Panc1 (cell line): ENCODE results near the gene PLB1. TPM values are rescaled to one million over a fixed set of nuclear protein-coding genes. Genes with fewer than 3 reads are reported as not detected.

ENCODE experiments used
- ATAC-seq: fragments of 200-7000 bp; cut with Tn5 transposase; 2 replicates; pipeline ENCODE4 v1.9.1; 2020; ENCODE audit warnings: mild to moderate bottlenecking, moderate library complexity
- BruUV-seq: library from RNA; stranded (reverse); fragments of 400-500 nt; replicated peaks from 2 replicates; lab custom pipeline; 2021; lab: Mats Ljungman, UMichigan
- CTCF ChIA-PET: fragments of 300-600 bp; sonication (Branson Sonifier 250); formaldehyde crosslinking; loops from one replicate; lab custom pipeline; 2022; ENCODE audit warnings: antibody characterized with exemption; lab: Charles Lee
- POLR2A ChIA-PET: fragments of 300-600 bp; sonication (Branson Sonifier 250); formaldehyde crosslinking; loops from one replicate; lab custom pipeline; 2022; ENCODE audit warnings: antibody characterized with exemption; lab: Charles Lee
- DNase-seq: peaks from one replicate; pipeline ENCODE4 v3.0.0-alpha.2; 2010; ENCODE audit warnings: low read depth, low spot score
- H3K27ac ChIP-seq: 2 replicates; pipeline ENCODE4 v1.5.1; 2011; ENCODE audit warnings: mild to moderate bottlenecking, low read length, inconsistent platforms
- H3K27me3 ChIP-seq: fragments of 200-500 bp; sonication (Bioruptor generic); 2 replicates; pipeline ENCODE4 v1.6.0; 2014; ENCODE audit warnings: low read length, inconsistent platforms; ENCODE audit not compliant: control insufficient read depth, insufficient read depth
- H3K36me3 ChIP-seq: fragments of 200-500 bp; sonication (Bioruptor generic); 2 replicates; pipeline ENCODE4 v1.5.1; 2014; ENCODE audit warnings: inconsistent platforms, mild to moderate bottlenecking, low read length, moderate library complexity; ENCODE audit not compliant: control insufficient read depth, insufficient read depth
- H3K4me1 ChIP-seq: 2 replicates; pipeline ENCODE4 v1.5.1; 2011; ENCODE audit warnings: inconsistent platforms, mild to moderate bottlenecking, low read length, moderate library complexity; ENCODE audit not compliant: control insufficient read depth, insufficient read depth
- H3K4me3 ChIP-seq, 2 experiments: 2 replicates each; pipeline ENCODE4 v1.5.1; 2011 to 2012; ENCODE audit warnings: low read depth in 2 of 2, low read length in 2 of 2, mild to moderate bottlenecking in 2 of 2, inconsistent platforms in 1 of 2, moderate library complexity in 1 of 2
- H3K9me3 ChIP-seq: fragments of 200-500 bp; sonication (Bioruptor generic); 2 replicates; pipeline ENCODE4 v1.5.1; 2014; ENCODE audit warnings: low read depth, mild to moderate bottlenecking, inconsistent platforms, low read length, moderate library complexity; ENCODE audit not compliant: control insufficient read depth, insufficient read depth
- CTCF ChIP-seq: fragments of 450-650 bp; IDR thresholded peaks from 2 replicates; pipeline ENCODE4 v1.5.1; 2017; ENCODE audit warnings: mild to moderate bottlenecking
- POLR2AphosphoS5 ChIP-seq: IDR thresholded peaks from 2 replicates; pipeline ENCODE4 v1.6.1; 2012; ENCODE audit warnings: mild to moderate bottlenecking, low read depth, low read length, moderate library complexity
- SIN3A ChIP-seq: IDR thresholded peaks from 2 replicates; pipeline ENCODE4 v1.6.1; 2012; ENCODE audit warnings: low read depth, mild to moderate bottlenecking, low read length, moderate library complexity, borderline replicate concordance; ENCODE audit not compliant: insufficient read depth
- TCF7L2 ChIP-seq: IDR thresholded peaks from 2 replicates; pipeline ENCODE4 v1.6.1; 2011; ENCODE audit warnings: mild to moderate bottlenecking, low read depth, low read length, inconsistent platforms
- in situ Hi-C: cut with HindIII; loops from 2 replicates; pipeline ENCODE4 v1.10.0; 2016; ENCODE audit warnings: low sequenced_read_pairs, low pct_unique_long_range_greater_than_20kb
- intact Hi-C: fragments of 100-400 bp; cut with micrococcal nuclease; formaldehyde crosslinking; loops from one replicate; pipeline ENCODE4 v1.10.0; 2022; ENCODE audit not compliant: unreplicated experiment
- total RNA-seq: library from RNA; stranded (reverse); gene quantifications from one replicate; pipeline ENCODE4 v1.2.1, GENCODE V29; 2021; ENCODE audit not compliant: unreplicated experiment
- TF ChIP-seq, protein P1 (sequence below), 2 experiments: IDR thresholded peaks; 2 replicates each; pipeline ENCODE4 v1.6.1; 2011 to 2012; ENCODE audit warnings: low read depth in 2 of 2, control low read depth in 1 of 2, low read length in 1 of 2, mild to moderate bottlenecking in 1 of 2, moderate library complexity in 1 of 2; ENCODE audit not compliant: insufficient read depth in 1 of 2

PLB1 gene
- total RNA-seq, 1 experiment from 2014 or later, result 0.80 TPM

DNA sequence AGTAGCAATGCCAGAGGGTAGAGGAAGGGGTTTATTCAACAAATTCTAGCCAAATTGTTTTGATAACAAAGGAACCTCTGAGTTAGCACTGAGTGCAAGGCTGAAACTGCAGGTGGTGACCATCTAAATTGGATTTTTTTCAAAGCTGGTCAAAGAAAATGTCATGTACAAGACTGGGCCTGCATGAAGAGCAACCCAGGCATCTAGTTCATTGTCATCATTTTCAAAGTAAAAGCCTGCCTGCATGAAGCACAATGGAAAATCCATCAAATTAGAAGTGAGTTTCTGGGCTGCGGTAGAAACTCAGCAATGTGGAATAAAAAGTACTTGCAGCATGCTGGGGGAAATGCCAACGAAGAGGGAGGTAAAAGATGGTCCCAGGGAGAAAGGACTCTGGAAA, 175.0 kb downstream of the PLB1 start:
- Histone ChIP-seq H3K27me3 (no peaks in the 10 kb centered on the region), H3K27ac (no peak overlapping the region), H3K4me1 (no peaks in the 10 kb centered on the region), H3K4me3 (no peak overlapping the region), H3K9me3 (no peaks in the 10 kb centered on the region), H3K36me3 (no peaks in the 10 kb centered on the region)
- no peak for TF ChIP-seq SIN3A
- no peak for TF ChIP-seq TCF7L2
- no peak for TF ChIP-seq CTCF
- TF ChIP-seq POLR2AphosphoS5, result no peak
- TF ChIP-seq, protein P1, sequence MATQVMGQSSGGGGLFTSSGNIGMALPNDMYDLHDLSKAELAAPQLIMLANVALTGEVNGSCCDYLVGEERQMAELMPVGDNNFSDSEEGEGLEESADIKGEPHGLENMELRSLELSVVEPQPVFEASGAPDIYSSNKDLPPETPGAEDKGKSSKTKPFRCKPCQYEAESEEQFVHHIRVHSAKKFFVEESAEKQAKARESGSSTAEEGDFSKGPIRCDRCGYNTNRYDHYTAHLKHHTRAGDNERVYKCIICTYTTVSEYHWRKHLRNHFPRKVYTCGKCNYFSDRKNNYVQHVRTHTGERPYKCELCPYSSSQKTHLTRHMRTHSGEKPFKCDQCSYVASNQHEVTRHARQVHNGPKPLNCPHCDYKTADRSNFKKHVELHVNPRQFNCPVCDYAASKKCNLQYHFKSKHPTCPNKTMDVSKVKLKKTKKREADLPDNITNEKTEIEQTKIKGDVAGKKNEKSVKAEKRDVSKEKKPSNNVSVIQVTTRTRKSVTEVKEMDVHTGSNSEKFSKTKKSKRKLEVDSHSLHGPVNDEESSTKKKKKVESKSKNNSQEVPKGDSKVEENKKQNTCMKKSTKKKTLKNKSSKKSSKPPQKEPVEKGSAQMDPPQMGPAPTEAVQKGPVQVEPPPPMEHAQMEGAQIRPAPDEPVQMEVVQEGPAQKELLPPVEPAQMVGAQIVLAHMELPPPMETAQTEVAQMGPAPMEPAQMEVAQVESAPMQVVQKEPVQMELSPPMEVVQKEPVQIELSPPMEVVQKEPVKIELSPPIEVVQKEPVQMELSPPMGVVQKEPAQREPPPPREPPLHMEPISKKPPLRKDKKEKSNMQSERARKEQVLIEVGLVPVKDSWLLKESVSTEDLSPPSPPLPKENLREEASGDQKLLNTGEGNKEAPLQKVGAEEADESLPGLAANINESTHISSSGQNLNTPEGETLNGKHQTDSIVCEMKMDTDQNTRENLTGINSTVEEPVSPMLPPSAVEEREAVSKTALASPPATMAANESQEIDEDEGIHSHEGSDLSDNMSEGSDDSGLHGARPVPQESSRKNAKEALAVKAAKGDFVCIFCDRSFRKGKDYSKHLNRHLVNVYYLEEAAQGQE (IDR thresholded peaks at IDR 0.05; ENCODE audit: insufficient read depth in 1 of 2, low read depth in 2 of 2, low read length in 1 of 2), result no peak
- ATAC-seq (no peak), DNase-seq (no peak)
- ChIA-PET CTCF (no interaction called here), POLR2A (interaction anchor here (0.5 to 0.6 kb wide), 2 partner anchors 57 to 78 kb away, joined by 3 read pairs; no protein-coding TSS in a partner anchor)
- in situ Hi-C loops (no loop called here), intact Hi-C loops (no loop called here)
- no TSS peak for BruUV-seq

- Histone ChIP-seq H3K9me3 (no peaks in the 10 kb centered on the region), H3K4me3 (no peak overlapping the region), H3K27me3 (no peaks in the 10 kb centered on the region), H3K27ac (no peak overlapping the region), H3K36me3 (no peaks in the 10 kb centered on the region), H3K4me1 (no peaks in the 10 kb centered on the region)
- in situ Hi-C loops, result no loop called here
- ATAC-seq, result no peak
- TF ChIP-seq POLR2AphosphoS5 (no peak), TCF7L2 (no peak), CTCF (no peak), SIN3A (no peak)
- TF ChIP-seq, protein P1 (IDR thresholded peaks at IDR 0.05; ENCODE audit: insufficient read depth in 1 of 2, low read depth in 2 of 2, low read length in 1 of 2), result no peak
- no peak for DNase-seq
- CTCF ChIA-PET, result no interaction called here
- no TSS peak for BruUV-seq
- POLR2A ChIA-PET, result no interaction called here
- intact Hi-C loops, result no loop called here
Measured at GRCh38 chr2:28673338-28673737, 177.5 kb downstream of the PLB1 start.
